ENCODE data around the gene MACIR. TPM values are rescaled to one million over a fixed set of nuclear protein-coding genes. Genes with fewer than 3 reads are reported as not detected.

MACIR gene
- total RNA-seq, 5 donors from 2014 or later (not counting 1 experiment from before 2014, with no cell fraction given) = 1.0 to 4.6 (median 3.7) TPM

GRCh38 chr5:103237778-103238177 lies 20.8 kb upstream of the MACIR start:
- H3K4me3 Mint-ChIP-seq = no peak overlapping the region
- H3K4me1 Mint-ChIP-seq = no peaks in the 10 kb centered on the region
- H3K36me3 ChIP-seq (ENCODE audit: control insufficient read depth in 2 of 2, extremely low read depth in 1 of 2, insufficient read depth in 1 of 2, low read length in 1 of 2) = no peaks in the 10 kb centered on the region
- H3K36me3 Mint-ChIP-seq = no peaks in the 10 kb centered on the region
- ChIA-PET POLR2A (no interaction called here), CTCF (no interaction called here)
- H3K4me3 ChIP-seq (ENCODE audit: control insufficient read depth in 1 of 2, extremely low read depth in 1 of 2, low read length in 1 of 2) = no peak overlapping the region
- H3K27me3 ChIP-seq (replicated peaks in 1 of 2; ENCODE audit: control insufficient read depth in 2 of 2, extremely low read depth in 1 of 2, insufficient read depth in 2 of 2, low read length in 1 of 2) = peaks cover 0 to 3% of the 10 kb centered on the region in 2 experiments
- no peak overlapping the region for H3K27ac Mint-ChIP-seq
- no peak overlapping the region for H3K27ac ChIP-seq (ENCODE audit: low read length)
- WGBS (ENCODE audit: insufficient coverage) = no CpG with 5 or more reads among the region's 1 CpG
- ATAC-seq (replicated peaks in 1 of 4) = no peak
- no peaks in the 10 kb centered on the region for H3K4me1 ChIP-seq (ENCODE audit: control insufficient read depth in 1 of 2, extremely low read depth in 1 of 2, insufficient read depth in 2 of 2, low read length in 2 of 2)
- no peak for DNase-seq
- peaks cover 0 to 23% (median 7%) of the 10 kb centered on the region in 3 donors for H3K9me3 Mint-ChIP-seq
- peaks cover 3% of the 10 kb centered on the region for H3K9me3 ChIP-seq
- peaks cover 13 to 20% of the 10 kb centered on the region in 2 donors for H3K27me3 Mint-ChIP-seq

DNA sequence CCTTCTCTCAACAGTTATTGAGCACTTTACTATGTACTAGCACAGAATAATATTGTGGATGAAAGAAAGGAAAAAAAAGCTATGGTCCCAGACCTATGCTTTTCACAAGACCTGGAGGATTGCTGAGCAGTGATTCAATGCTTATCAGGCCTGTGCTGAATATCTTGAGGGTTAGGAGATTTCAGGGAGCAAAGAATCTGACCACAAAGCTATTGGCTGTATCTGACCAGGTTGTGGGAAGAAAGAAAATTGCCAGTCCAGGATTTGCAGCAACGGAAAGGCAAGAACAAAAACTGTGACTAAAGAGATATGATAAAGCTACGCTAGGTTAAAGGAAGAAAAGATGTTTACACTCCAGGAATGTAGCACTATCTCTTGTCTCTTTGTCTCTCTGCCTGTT lies 14.9 kb upstream of the MACIR start:
- WGBS (ENCODE audit: insufficient coverage) = 89% methylated on average over 2 of the region's 2 CpGs
- peaks cover 3% of the 10 kb centered on the region for H3K9me3 ChIP-seq
- ATAC-seq (replicated peaks in 1 of 4) = no peak
- H3K36me3 ChIP-seq (ENCODE audit: control insufficient read depth in 2 of 2, extremely low read depth in 1 of 2, insufficient read depth in 1 of 2, low read length in 1 of 2) = no peaks in the 10 kb centered on the region
- Mint-ChIP-seq H3K36me3 (no peaks in the 10 kb centered on the region), H3K9me3 (peaks cover 0 to 19% (median 7%) of the 10 kb centered on the region in 3 donors), H3K27me3 (peaks cover 37 to 53% of the 10 kb centered on the region in 2 donors), H3K4me1 (peaks cover 9 to 14% (median 12%) of the 10 kb centered on the region in 3 donors), H3K27ac (no peak overlapping the region), H3K4me3 (no peak overlapping the region)
- H3K4me3 ChIP-seq (ENCODE audit: control insufficient read depth in 1 of 2, extremely low read depth in 1 of 2, low read length in 1 of 2) = no peak overlapping the region
- DNase-seq = no peak
- peaks cover 0 to 3% of the 10 kb centered on the region in 2 experiments for H3K27me3 ChIP-seq (replicated peaks in 1 of 2; ENCODE audit: control insufficient read depth in 2 of 2, extremely low read depth in 1 of 2, insufficient read depth in 2 of 2, low read length in 1 of 2)
- peaks cover 3 to 7% of the 10 kb centered on the region in 2 experiments for H3K4me1 ChIP-seq (ENCODE audit: control insufficient read depth in 1 of 2, extremely low read depth in 1 of 2, insufficient read depth in 2 of 2, low read length in 2 of 2)
- POLR2A ChIA-PET = no interaction called here
- no peak overlapping the region for H3K27ac ChIP-seq (ENCODE audit: low read length)
- CTCF ChIA-PET = no interaction called here

DNA sequence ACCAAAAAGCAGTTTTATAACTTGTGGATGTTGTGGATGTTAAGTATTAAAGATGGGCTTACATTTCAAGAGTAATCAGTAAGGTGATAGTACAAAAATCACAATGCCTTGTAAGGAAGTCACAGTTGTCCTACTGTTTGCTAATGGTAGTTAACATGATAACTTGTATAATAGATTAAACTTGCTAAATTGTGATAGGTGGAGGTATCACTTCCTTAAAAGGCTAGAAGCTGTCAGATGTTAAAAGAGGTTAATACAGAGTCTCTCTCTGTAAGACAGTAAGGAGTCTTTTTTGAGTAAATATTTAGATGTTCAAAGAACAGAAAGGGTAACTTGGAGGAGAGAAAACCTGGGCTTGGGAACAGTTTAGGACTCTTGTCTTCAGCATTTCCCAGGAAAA lies 14.2 kb upstream of the MACIR start:
- DNase-seq = no peak
- POLR2A ChIA-PET = no interaction called here
- no peak for ATAC-seq (replicated peaks in 1 of 4)
- Histone ChIP-seq H3K9me3 (peaks cover 2% of the 10 kb centered on the region), H3K27ac (ENCODE audit: low read length) (no peak overlapping the region), H3K36me3 (ENCODE audit: control insufficient read depth in 2 of 2, extremely low read depth in 1 of 2, insufficient read depth in 1 of 2, low read length in 1 of 2) (no peaks in the 10 kb centered on the region), H3K27me3 (replicated peaks in 1 of 2; ENCODE audit: control insufficient read depth in 2 of 2, extremely low read depth in 1 of 2, insufficient read depth in 2 of 2, low read length in 1 of 2) (peaks cover 0 to 3% of the 10 kb centered on the region in 2 experiments), H3K4me3 (ENCODE audit: control insufficient read depth in 1 of 2, extremely low read depth in 1 of 2, low read length in 1 of 2) (no peak overlapping the region), H3K4me1 (ENCODE audit: control insufficient read depth in 1 of 2, extremely low read depth in 1 of 2, insufficient read depth in 2 of 2, low read length in 2 of 2) (peaks cover 3 to 7% of the 10 kb centered on the region in 2 experiments)
- Mint-ChIP-seq H3K4me3 (no peak overlapping the region), H3K4me1 (peaks cover 9 to 14% (median 12%) of the 10 kb centered on the region in 3 donors), H3K27ac (no peak overlapping the region), H3K9me3 (peaks cover 0 to 12% (median 5%) of the 10 kb centered on the region in 3 donors), H3K27me3 (peaks cover 37 to 56% of the 10 kb centered on the region in 2 donors), H3K36me3 (no peaks in the 10 kb centered on the region)
- CTCF ChIA-PET = no interaction called here

DNA sequence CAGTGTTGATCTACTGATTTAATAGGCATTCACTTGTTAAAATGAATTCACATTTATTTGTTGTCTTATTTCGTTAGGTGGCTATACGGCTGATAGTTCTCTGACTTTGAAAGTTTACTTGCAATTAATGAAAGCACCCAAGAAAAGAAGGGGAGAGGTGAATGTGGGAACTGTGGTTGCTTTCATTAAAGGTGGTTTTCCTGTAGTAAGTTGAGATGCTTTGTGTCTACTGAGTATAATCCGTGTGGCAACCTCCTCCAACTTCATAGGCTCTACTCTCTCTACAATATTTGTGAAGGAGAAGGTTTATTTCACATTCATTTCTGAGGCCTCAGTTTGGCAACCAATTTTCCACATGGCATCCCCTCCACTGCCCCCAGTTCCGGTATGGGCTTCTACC lies 12.8 kb upstream of the MACIR start:
- CTCF ChIA-PET = no interaction called here
- Histone ChIP-seq H3K9me3 (no peaks in the 10 kb centered on the region), H3K27me3 (replicated peaks in 1 of 2; ENCODE audit: control insufficient read depth in 2 of 2, extremely low read depth in 1 of 2, insufficient read depth in 2 of 2, low read length in 1 of 2) (peaks cover 0 to 3% of the 10 kb centered on the region in 2 experiments), H3K27ac (ENCODE audit: low read length) (no peak overlapping the region), H3K36me3 (ENCODE audit: control insufficient read depth in 2 of 2, extremely low read depth in 1 of 2, insufficient read depth in 1 of 2, low read length in 1 of 2) (no peaks in the 10 kb centered on the region), H3K4me3 (ENCODE audit: control insufficient read depth in 1 of 2, extremely low read depth in 1 of 2, low read length in 1 of 2) (no peak overlapping the region), H3K4me1 (ENCODE audit: control insufficient read depth in 1 of 2, extremely low read depth in 1 of 2, insufficient read depth in 2 of 2, low read length in 2 of 2) (peaks cover 3 to 7% of the 10 kb centered on the region in 2 experiments)
- Mint-ChIP-seq H3K4me1 (peaks cover 9 to 14% (median 12%) of the 10 kb centered on the region in 3 donors), H3K9me3 (peaks cover 0 to 4% (median 0%) of the 10 kb centered on the region in 3 donors), H3K36me3 (no peaks in the 10 kb centered on the region), H3K4me3 (no peak overlapping the region), H3K27me3 (peaks cover 45 to 51% of the 10 kb centered on the region in 2 donors), H3K27ac (no peak overlapping the region)
- POLR2A ChIA-PET = no interaction called here
- WGBS (ENCODE audit: insufficient coverage) = 0% methylated on average over 1 of the region's 4 CpGs
- DNase-seq (peak in 1 of 35 experiments; percentile 34), ATAC-seq (replicated peaks in 1 of 4) (peak in 3 of 4 experiments; percentile 20 to 75 (median 42))

- H3K27me3 ChIP-seq (replicated peaks in 1 of 2; ENCODE audit: control insufficient read depth in 2 of 2, extremely low read depth in 1 of 2, insufficient read depth in 2 of 2, low read length in 1 of 2) = no peaks in the 10 kb centered on the region
- Mint-ChIP-seq H3K9me3 (peaks cover 0 to 2% (median 0%) of the 10 kb centered on the region in 3 donors), H3K27me3 (peaks cover 50 to 56% of the 10 kb centered on the region in 2 donors), H3K27ac (no peak overlapping the region), H3K4me1 (peaks cover 9 to 14% (median 12%) of the 10 kb centered on the region in 3 donors), H3K36me3 (no peaks in the 10 kb centered on the region), H3K4me3 (no peak overlapping the region)
- ChIA-PET CTCF (interaction anchor here (0.9 to 1.1 kb wide), 2 partner anchors 13 to 14 kb away, joined by 3 read pairs; no protein-coding TSS in a partner anchor), POLR2A (no interaction called here)
- no CpG with 5 or more reads among the region's 1 CpG for WGBS (ENCODE audit: insufficient coverage)
- ATAC-seq (replicated peaks in 1 of 4) = no peak
- H3K27ac ChIP-seq (ENCODE audit: low read length) = no peak overlapping the region
- no peaks in the 10 kb centered on the region for H3K9me3 ChIP-seq
- H3K4me1 ChIP-seq (ENCODE audit: control insufficient read depth in 1 of 2, extremely low read depth in 1 of 2, insufficient read depth in 2 of 2, low read length in 2 of 2) = peaks cover 3 to 7% of the 10 kb centered on the region in 2 experiments
- no peak overlapping the region for H3K4me3 ChIP-seq (ENCODE audit: control insufficient read depth in 1 of 2, extremely low read depth in 1 of 2, low read length in 1 of 2)
- DNase-seq = no peak
- no peaks in the 10 kb centered on the region for H3K36me3 ChIP-seq (ENCODE audit: control insufficient read depth in 2 of 2, extremely low read depth in 1 of 2, insufficient read depth in 1 of 2, low read length in 1 of 2)
Measured at GRCh38 chr5:103247118-103247517, 11.4 kb upstream of the MACIR start.

- no peak for ATAC-seq (replicated peaks in 1 of 4)
- DNase-seq = no peak
- H3K4me3 Mint-ChIP-seq = no peak overlapping the region
- no peak overlapping the region for H3K27ac Mint-ChIP-seq
- peaks cover 50 to 52% of the 10 kb centered on the region in 2 donors for H3K27me3 Mint-ChIP-seq
- WGBS (ENCODE audit: insufficient coverage) = no CpG with 5 or more reads among the region's 2 CpGs
- H3K36me3 Mint-ChIP-seq = no peaks in the 10 kb centered on the region
- no peak overlapping the region for H3K4me3 ChIP-seq (ENCODE audit: control insufficient read depth in 1 of 2, extremely low read depth in 1 of 2, low read length in 1 of 2)
- ChIA-PET POLR2A (no interaction called here), CTCF (no interaction called here)
- no peaks in the 10 kb centered on the region for H3K9me3 ChIP-seq
- H3K4me1 Mint-ChIP-seq = peaks cover 9 to 14% (median 12%) of the 10 kb centered on the region in 3 donors
- H3K27me3 ChIP-seq (replicated peaks in 1 of 2; ENCODE audit: control insufficient read depth in 2 of 2, extremely low read depth in 1 of 2, insufficient read depth in 2 of 2, low read length in 1 of 2) = no peaks in the 10 kb centered on the region
- H3K4me1 ChIP-seq (ENCODE audit: control insufficient read depth in 1 of 2, extremely low read depth in 1 of 2, insufficient read depth in 2 of 2, low read length in 2 of 2) = peaks cover 3 to 7% of the 10 kb centered on the region in 2 experiments
- no peaks in the 10 kb centered on the region for H3K36me3 ChIP-seq (ENCODE audit: control insufficient read depth in 2 of 2, extremely low read depth in 1 of 2, insufficient read depth in 1 of 2, low read length in 1 of 2)
- no peak overlapping the region for H3K27ac ChIP-seq (ENCODE audit: low read length)
- H3K9me3 Mint-ChIP-seq = no peaks in the 10 kb centered on the region
Measured at GRCh38 chr5:103249068-103249467, 9.5 kb upstream of the MACIR start.

DNA sequence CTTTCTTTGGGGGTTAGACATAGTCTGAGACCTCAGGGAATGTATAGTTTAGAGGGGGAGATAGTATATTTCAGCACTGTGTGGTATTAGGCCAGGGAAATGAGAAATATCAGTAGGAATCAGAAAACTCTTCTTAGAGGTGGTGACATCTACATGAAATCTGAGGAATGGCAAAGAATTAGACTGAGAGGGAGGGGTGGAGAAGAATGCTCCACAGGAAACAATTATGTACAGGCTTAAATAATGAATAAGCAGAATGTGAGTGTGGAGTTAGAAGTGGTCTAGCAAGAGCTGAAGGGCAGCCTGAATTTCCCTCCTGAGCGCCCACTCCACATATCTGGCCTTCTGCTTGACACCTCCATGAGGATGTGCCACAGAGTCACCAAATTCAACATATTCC lies 3.6 kb upstream of the MACIR start:
- no peaks in the 10 kb centered on the region for H3K36me3 ChIP-seq (ENCODE audit: control insufficient read depth in 2 of 2, extremely low read depth in 1 of 2, insufficient read depth in 1 of 2, low read length in 1 of 2)
- no CpG with 5 or more reads among the region's 1 CpG for WGBS (ENCODE audit: insufficient coverage)
- H3K4me3 ChIP-seq (ENCODE audit: control insufficient read depth in 1 of 2, extremely low read depth in 1 of 2, low read length in 1 of 2) = no peak overlapping the region
- peaks cover 25 to 33% of the 10 kb centered on the region in 2 donors for H3K27me3 Mint-ChIP-seq
- ChIA-PET POLR2A (no interaction called here), CTCF (no interaction called here)
- no peak overlapping the region for H3K4me3 Mint-ChIP-seq
- DNase-seq (no peak), ATAC-seq (replicated peaks in 1 of 4) (no peak)
- H3K4me1 ChIP-seq (ENCODE audit: control insufficient read depth in 1 of 2, extremely low read depth in 1 of 2, insufficient read depth in 2 of 2, low read length in 2 of 2) = peaks cover 2 to 5% of the 10 kb centered on the region in 2 experiments
- H3K27ac Mint-ChIP-seq = no peak overlapping the region
- H3K9me3 Mint-ChIP-seq = no peaks in the 10 kb centered on the region
- H3K27me3 ChIP-seq (replicated peaks in 1 of 2; ENCODE audit: control insufficient read depth in 2 of 2, extremely low read depth in 1 of 2, insufficient read depth in 2 of 2, low read length in 1 of 2) = peaks cover 0 to 7% of the 10 kb centered on the region in 2 experiments
- peaks cover 2 to 7% (median 5%) of the 10 kb centered on the region in 3 donors for H3K4me1 Mint-ChIP-seq
- no peaks in the 10 kb centered on the region for H3K36me3 Mint-ChIP-seq
- no peaks in the 10 kb centered on the region for H3K9me3 ChIP-seq
- no peak overlapping the region for H3K27ac ChIP-seq (ENCODE audit: low read length)
